HG03064 (cell line): ENCODE results near the gene HPCAL1.
A peak's percentile ranks its signal among the peaks of the same experiment; 100 is the strongest.

ENCODE experiments used
- ATAC-seq: cut with Tn5 transposase; IDR thresholded peaks from one replicate; pipeline ENCODE4 v1.9.1; 2021; ENCODE audit warnings: low read depth; ENCODE audit not compliant: unreplicated experiment

HPCAL1 gene

GRCh38 chr2:10381997-10382353 is 79.3 kb downstream of the HPCAL1 start:
- no peak for ATAC-seq

GRCh38 chr2:10382354-10383061 is 79.8 kb downstream of the HPCAL1 start:
- peak; percentile 69 for ATAC-seq

GRCh38 chr2:10383960-10384734 is 81.4 kb downstream of the HPCAL1 start:
- ATAC-seq: no peak

- no peak for ATAC-seq
Measured at GRCh38 chr2:10385501-10385900, 82.8 kb downstream of the HPCAL1 start.

- no peak for ATAC-seq
Measured at GRCh38 chr2:10385933-10386773, 83.4 kb downstream of the HPCAL1 start.

GRCh38 chr2:10387033-10387432 is 84.3 kb downstream of the HPCAL1 start:
- no peak for ATAC-seq

- no peak for ATAC-seq
Measured at GRCh38 chr2:10388954-10389560, 86.4 kb downstream of the HPCAL1 start.

- no peak for ATAC-seq
Measured at GRCh38 chr2:10389573-10389972, 86.9 kb downstream of the HPCAL1 start.

GRCh38 chr2:10390369-10390801 is 87.7 kb downstream of the HPCAL1 start:
- ATAC-seq: no peak

- ATAC-seq: no peak
Measured at GRCh38 chr2:10392100-10392499, 89.4 kb downstream of the HPCAL1 start.

GRCh38 chr2:10392548-10392947 is 89.8 kb downstream of the HPCAL1 start:
- no peak for ATAC-seq

- ATAC-seq: no peak
Measured at GRCh38 chr2:10392951-10393639, 90.4 kb downstream of the HPCAL1 start.

- no peak for ATAC-seq
Measured at GRCh38 chr2:10393640-10393982, 90.9 kb downstream of the HPCAL1 start.

GRCh38 chr2:10395893-10396292 is 93.2 kb downstream of the HPCAL1 start:
- ATAC-seq: no peak

GRCh38 chr2:10396464-10396863 is 93.8 kb downstream of the HPCAL1 start:
- no peak for ATAC-seq

- ATAC-seq: no peak
Measured at GRCh38 chr2:10397297-10397875, 94.7 kb downstream of the HPCAL1 start.

GRCh38 chr2:10397878-10398277 is 95.2 kb downstream of the HPCAL1 start:
- no peak for ATAC-seq

- no peak for ATAC-seq
Measured at GRCh38 chr2:10398496-10398895, 95.8 kb downstream of the HPCAL1 start.

- no peak for ATAC-seq
Measured at GRCh38 chr2:10399358-10399757, 96.7 kb downstream of the HPCAL1 start.

- ATAC-seq: no peak
Measured at GRCh38 chr2:10400002-10400401, 97.3 kb downstream of the HPCAL1 start.
